HG03469 (cell line): Measurements from ENCODE around the gene NEDD4L.

Experiments used
- ATAC-seq: cut with Tn5 transposase; IDR thresholded peaks from one replicate; pipeline ENCODE4 v1.9.1; 2021; ENCODE audit warnings: mild to moderate bottlenecking, moderate library complexity, moderate number of reproducible peaks; ENCODE audit not compliant: unreplicated experiment

Gene NEDD4L

DNA sequence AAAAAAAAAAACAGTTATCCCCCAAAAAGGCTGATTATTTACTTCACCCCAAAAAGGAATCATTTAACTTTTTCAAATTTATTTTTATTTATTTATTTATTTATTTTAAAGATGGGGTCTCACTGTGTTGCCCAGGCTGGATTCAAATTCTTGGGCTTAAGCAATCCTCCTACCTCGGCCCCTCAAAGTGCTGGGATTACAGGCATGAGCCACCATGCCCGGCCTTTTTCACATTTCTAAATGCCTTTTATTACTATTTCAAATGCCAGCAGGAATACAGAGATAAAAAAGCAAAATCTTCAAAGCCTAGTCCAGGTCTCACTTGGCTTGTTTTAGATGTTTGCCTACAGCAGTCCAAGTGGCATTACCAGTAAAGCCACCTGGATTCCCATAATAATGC is 345.7 kb downstream of the NEDD4L start:
- no peak for ATAC-seq

DNA sequence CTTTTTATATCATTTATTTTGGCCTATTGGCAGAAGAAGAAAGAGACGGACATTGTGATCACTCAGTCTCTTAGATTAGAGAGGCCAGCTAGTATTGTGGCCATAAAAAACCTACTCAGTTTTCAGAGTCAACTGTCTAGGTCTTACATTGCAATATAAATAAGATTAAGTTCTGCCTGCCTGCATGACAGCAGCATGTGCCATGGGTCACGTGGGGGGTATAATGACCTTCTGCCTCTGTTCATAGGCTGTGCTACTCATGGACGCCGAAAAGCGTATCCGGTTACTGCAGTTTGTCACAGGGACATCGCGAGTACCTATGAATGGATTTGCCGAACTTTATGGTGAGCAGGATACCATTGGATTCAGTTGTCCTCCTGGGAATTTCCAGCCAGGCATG is 346.4 kb downstream of the NEDD4L start:
- no peak for ATAC-seq

DNA sequence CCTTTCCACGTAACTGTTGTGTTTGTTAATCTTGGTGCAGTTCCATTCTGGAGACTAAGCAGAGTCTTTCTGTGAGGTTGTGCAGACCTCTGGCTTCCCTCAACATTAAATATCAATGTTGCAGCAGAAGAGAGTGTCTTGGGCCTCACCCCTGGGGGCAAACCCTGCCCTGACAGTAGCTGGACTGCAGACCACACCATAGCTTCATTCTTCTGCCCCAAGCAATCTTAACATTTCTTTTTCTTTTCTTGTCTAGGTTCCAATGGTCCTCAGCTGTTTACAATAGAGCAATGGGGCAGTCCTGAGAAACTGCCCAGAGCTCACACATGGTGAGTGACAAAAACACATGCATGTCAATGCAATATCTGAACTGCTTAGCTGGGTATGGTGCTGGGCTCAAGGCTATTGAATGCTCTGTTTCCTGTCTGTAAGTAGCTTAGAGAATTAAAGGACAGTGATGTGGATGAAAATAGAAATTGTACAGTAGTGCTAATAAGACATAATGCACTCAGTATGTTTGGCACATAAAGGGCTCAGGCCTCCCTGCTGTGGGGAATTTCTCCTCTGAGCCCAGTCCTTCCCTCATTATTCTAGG is 347.3 kb downstream of the NEDD4L start:
- ATAC-seq = no peak

DNA sequence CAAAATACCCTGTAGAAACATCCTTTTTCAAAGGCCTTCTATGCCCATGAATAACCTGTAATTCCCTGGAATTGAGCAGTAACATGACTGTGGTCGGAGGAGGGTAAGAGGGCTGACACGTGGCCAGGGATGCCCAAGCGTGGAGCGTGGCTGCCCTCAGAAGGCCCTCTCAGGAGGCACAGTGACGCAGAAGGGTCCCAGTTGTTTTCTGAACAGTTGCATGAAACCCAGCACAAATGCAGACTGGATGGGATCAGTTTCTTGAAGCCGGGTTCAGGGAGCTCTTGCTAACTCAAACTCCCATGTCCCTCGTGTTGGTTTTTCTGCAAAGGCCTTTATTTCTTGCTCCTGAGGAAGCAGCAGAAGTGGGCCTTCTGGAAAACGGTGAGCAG is 347.9 kb downstream of the NEDD4L start:
- ATAC-seq = no peak

DNA sequence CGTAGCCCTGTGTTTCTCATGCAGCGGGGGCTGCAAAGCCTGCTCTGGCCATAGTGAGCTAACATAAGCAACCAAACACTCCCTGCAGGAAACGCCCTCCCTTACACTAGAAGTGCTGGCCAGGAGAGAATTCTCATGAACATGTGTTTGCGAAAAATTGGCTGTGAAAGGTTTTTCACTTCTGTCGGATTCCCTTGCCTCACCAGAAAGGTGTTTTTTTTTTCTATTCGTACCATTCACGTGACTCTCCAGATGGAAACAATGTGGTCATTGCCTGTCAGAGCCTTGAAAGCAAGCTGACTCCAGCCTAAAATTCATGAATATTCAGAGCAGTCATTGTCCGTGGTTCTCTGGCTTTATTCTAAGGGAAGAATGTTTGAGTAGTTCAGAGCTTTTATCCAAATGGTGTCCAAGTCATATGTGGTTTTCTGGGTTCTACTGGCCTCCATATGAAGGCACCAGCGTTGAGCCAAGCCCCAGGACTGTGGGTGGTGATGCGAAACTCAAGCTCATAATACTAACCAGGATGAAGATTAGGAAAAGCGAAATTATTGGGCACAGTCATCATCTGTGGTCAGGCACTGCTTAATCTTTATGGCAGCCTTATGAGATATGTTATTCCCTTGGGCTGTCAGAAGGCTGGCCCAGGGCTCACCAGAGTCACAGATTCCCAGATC is 348.4 kb downstream of the NEDD4L start:
- no peak for ATAC-seq

DNA sequence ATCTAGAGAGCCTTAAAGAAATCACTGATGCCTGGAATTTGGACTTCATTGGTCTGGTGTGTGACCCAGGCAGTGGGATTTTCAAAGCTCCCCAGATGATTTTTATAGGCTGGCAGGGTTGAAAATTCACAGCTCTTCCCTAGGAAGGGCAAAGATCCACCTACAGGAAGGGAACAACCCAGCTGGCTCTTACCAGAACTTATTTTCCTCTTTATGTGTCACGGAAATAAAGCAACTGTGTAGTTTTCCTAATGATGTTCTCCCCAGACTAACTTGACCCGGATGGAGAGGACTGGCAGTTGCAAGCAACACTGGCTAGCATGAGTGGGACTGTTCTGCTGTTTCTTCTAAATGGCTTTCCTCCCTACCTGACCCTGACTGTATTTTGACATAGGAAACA is 349.3 kb downstream of the NEDD4L start:
- ATAC-seq = no peak

DNA sequence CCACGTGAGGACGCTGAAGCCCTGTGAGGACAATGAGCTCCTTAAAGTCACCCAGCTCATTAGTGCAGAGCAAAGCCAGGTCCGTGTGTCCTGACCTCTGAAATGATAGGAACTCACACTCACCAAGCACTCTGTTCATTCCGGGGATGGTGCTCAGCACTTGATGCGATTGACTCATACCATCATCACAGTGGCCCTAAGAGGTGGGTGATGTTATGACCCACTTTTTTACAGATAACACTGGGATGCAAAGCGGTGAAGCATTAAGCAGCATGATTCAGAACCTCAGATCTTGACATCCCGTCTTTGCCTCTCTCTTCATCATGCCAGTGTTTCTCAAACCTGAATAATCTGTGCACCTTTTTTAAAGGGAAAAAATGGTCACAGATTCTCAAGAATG is 350.0 kb downstream of the NEDD4L start:
- ATAC-seq = no peak

DNA sequence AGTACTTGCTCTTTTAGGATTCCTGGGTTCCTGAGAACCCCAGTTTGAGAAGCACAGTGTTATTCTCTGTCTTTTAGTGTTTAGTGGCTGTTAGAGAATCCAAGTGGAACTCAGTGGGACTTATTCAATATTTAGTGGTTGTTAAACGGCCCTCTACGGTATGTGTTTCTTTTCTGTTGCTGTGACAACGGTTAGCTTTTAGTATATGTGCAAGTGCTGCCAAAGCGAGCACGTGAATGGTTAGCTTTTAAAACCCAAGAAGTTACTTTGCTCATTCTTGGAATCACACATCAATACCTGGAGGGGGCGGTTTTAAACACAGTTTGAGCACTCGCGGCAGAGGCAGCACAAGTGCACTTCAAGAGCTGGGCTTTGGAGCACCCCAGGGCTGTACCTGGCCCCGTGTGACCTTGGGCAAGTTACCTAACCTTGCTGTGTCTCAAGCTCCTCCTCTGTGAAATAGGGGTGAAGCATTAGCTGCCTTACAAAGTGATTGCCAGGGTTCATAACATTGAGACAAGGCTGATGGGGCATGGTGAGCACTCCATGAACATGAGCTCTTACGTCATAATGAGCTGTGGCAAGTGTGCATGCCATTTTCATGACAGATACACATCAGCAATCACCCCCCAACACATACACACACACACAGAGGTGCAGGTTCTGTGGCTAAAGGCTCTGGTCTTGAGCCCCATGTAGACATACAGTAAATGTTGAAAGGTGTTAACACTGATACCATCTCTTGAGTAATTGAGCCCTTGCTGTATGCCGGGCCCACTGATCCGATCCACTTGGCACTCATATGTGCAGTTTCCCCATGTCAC is 350.8 kb downstream of the NEDD4L start:
- no peak for ATAC-seq

DNA sequence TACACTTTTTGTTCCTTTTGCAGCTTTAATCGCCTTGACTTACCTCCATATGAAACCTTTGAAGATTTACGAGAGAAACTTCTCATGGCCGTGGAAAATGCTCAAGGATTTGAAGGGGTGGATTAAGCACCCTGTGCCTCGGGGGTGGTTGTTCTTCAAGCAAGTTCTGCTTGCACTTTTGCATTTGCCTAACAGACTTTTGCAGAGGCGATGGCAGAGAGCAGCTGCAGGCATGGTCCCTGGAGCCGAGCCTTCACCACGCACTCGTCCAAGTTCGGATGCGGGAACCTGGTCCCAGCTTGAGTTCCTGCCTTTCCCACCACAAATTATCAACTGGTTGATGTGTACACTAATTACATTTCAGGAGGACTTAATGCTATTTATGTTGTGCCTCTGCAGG is 352.1 kb downstream of the NEDD4L start:
- ATAC-seq = no peak

DNA sequence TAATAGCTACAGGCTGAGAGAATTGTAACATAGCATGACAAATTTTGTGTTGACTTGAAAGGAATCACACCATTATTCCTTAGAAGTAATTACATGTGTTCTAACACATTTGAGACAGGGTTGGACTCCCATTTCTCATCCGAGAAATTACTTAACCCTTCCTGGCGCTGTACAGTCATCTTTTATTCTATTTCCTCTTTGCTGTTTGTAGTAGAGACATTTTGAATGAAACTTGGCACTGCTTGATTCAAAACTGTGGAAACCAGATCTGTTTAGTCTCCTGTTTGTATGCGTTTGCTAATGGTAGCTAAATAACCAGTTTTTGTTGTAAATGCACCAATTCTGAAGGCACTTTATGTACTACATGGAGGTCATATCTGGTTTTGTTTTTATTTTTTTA is 352.9 kb downstream of the NEDD4L start:
- ATAC-seq = no peak

DNA sequence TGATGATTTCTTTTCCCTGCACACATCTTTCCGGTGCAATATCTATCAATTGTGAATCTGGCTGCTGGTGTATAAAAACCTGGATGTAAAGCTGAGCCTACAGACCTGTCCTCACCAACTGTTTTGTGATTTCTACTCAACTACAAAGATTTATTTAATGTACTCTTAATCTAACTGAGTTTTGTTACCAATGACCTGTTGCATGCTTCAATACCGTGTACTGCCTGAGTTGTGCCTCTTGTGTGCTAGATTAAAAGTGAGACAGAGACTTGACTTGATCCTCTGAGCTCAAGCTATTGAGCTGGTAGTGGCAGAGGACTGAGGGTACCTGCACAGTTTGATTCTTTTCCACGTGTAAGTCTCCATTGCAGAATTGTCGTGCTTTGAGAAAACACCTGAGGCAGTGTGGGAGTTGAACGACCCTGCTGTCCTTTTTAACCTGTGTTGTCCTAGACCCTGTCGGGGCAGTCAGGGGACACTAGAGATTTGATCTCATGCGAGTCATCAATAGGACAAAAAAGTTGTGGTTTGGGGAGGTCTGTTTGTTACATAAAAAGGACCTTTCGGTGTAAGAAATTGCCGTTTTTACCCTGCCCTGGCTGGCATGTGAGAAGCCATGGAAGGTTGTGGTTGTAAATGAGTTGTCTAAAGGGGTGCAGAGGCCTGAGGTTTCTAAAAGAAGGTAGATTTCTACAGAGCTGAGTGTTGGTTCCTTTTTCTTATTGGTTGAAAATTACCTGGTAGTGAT is 353.5 kb downstream of the NEDD4L start:
- no peak for ATAC-seq

DNA sequence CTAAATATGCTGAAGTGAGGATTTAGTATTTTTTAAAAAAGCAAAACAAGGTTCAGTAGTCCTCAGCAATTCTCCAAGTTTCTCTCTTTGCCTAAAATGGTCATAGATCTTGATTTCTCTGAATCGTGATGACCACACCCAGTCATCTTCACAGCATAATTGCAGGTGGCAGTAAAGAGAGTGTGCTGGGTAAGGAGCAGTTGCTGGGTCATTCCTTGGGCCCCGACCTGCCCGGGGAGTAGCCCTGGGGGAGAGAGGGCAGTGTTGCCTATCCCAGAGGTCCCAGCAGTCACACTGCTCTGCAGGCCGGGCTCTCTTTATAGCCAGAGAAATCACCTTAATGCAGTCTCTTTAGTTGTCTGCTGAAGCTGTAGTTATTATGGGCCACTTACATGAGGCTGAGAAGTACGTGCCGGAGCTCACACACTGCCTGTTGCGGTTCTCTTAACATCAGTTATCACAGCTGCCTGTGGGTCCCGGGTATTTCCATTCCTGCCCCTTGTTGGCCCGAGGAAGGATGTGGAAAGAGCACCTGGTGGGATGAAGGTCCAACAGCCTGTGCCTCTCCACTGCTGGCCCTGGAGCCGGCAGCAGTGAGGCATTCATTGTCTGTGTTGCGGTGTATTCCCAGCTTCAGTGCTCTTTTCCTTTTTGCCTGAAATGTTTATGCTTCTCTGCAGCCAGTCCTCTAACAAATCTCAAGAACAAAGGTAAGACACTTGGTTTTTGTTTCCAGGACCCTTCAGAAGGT is 354.8 kb downstream of the NEDD4L start:
- ATAC-seq = no peak

DNA sequence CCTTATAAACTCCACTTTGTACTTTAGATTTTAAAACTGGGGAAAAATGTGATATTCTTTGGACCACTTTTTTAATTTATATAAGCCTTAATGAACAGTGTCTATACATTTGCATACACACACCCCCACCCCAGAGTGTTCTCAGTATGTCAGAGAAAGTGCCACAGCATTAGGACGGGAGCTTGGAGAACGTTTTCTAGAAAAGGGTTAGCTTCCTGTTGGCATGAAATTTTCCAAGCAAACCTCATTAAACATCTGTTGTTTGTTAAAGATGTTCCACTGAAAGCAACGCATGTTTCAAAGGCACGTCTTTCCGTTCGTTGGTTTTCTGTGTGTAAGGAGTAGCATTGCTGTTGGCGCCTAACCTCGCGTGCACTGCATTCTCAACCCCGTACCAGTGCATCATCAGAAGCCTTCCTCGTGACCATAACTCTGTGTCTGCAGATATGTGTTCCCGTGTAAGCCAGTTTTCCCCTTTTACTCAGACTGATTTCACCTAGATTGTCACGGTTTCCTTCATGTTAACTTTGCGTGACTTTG is 356.4 kb downstream of the NEDD4L start:
- no peak for ATAC-seq

DNA sequence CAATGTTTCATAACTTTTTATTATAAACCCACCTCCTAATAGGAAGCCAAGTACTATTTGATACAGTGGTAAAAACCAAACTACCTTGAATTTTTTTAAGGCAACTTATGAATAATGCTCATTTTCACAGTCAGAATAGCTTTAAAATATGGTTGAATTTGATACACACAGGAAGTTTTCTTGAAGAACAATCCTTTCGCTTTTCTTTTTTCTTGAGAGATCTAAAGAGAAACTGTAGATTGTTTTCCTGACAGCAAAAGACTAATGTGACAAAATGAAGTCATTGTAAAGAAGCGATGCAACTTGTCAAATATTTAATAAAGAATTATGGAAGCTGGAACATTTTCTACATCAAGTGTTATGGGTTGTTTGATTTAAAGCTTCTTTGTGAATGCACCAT is 357.2 kb downstream of the NEDD4L start:
- no peak for ATAC-seq

DNA sequence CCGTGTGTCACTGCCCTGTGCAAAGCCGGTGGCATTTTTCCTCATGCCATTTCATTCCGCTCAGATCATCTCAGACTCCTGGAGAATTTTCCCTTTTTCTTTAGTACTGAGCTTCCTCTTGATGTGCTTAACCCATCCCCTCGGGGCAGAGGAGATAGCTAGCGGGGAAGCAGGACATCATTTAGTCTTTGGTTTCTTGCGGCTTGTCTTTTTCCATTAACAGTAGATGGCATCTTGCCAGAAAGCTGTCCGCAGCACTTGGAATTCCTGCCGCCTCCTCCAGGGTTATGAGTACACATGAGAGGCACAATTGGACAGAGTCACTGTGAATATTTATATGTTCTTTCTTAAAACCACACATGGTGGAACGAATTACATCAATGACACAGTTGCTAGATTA is 358.2 kb downstream of the NEDD4L start:
- no peak for ATAC-seq

DNA sequence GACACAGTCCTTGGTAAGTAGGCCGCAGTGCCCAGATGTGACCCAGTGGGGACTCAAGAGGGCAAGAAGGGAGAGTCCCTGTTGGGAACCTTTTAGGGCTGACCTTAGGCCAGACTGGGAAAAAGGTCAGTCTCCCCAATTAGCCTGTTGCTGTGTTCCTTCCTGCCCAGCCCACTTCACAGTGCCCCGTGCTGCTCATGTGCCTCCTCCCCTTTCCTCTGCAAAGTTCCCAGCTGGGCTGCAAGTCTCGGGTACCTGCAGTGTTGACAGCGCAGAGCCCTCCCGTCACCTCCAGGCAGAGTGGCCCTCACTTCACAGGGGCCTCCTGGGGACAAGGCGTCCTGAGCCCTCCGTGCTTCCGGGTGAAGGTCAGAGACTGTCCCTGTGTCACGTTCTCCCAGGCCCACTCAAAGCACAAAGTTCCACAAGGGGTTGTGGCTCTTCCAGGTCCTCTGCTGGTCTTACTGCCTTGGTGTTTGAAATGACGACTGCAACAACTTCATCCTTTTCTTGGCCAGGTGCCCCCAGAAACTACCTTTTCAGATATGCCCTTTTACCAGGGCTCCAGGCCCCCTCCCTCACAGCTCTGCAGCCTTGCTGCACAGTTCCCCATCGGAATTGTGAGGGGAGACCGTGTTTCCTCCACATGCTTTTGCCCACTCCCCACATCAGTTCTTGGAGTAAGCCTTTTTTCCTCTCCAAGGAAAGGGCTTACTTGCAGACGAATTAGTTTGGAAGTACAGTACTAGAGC is 359.1 kb downstream of the NEDD4L start:
- ATAC-seq = no peak

DNA sequence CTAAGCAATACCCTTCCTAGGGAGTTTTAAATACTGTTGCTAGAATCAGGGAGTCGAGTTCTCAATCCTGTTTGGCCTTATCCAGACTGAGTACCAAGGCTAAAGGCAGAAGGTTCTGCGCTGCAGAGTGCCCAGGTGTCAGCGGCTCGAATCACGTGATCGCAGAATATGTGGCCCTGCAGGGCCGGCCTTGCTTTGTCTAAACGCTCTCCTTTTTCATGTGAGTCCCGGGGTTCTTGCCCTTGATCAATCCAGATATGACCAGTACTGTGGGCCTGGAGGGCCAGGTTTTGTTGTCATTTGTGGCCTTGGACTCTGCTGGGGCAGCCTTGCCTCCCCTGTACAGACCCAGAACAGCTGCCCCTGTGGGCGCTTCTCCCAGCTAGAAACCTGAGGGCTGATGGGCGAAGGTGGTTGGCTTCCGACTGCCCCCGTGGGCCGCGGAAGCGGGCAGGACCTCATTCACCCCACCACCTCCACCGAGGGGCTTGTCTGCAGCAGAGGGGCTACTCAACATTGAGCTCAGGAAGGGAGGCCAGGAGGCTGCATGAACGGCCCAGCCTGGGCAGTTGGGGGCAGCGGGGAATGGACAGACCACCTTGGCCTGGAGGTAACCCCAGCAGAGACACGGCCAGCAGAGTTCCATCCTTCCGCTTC is 359.9 kb downstream of the NEDD4L start:
- ATAC-seq = no peak

DNA sequence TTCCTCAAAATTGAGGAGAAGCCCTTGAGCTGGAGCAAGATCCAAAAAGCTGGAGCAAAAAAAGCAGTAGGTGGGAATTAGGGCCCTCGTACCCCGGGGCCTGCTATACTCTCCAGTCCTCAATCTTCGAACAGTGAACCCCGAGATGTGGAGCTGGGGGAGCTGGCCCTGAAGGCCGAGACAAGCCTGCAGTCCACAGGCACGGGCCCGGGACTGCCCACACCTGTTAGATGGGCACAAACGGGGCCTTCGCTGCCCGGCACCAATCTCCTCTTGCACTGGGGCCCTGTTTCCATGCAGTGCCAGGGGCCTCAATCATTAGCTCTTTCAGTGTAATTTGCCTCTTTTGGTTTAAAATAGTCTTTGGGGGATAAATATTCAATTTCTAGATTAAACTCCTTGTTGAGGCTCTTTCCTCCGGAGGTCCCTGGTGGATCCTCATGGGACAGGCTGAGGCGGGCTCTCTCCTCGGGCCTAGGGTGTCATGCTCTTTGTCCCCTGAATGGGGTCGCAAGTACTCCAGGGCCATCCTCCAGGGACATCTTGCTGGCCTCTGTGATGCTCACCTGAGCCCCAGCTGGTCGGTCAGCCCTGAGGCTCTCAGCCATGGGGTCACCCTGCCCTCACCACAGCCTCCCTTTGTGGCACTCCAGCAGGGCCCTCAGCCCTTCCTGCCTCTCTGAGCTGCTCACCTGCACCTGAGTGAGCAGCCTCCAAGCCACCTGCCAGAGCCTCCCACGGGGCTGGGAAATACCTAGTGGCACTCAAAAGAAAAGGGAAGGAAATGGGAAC is 361.3 kb downstream of the NEDD4L start:
- ATAC-seq = no peak
